CD14-positive monocyte (primary cell): ENCODE results near the gene LPO. TPM values are rescaled to one million over a fixed set of nuclear protein-coding genes. Genes with fewer than 3 reads are reported as not detected.

Experiments used
- DNase-seq, 3 donors: peaks; one replicate each; pipeline ENCODE4 v3.0.0-alpha.2; 2011 to 2022
- H2AFZ ChIP-seq: 2 replicates; pipeline ENCODE4 v1.6.0; 2012; ENCODE audit warnings: mild to moderate bottlenecking, low read depth, low read length, inconsistent platforms; ENCODE audit not compliant: insufficient read depth, poor library complexity, severe bottlenecking
- H3K27ac ChIP-seq, 2 donors: 1 replicate in 1 of 2; 2 replicates in 1 of 2; pipeline ENCODE4 v1.5.1; 2012 to 2013; ENCODE audit warnings: low read length in 2 of 2, control low read depth in 1 of 2, inconsistent platforms in 1 of 2, low read depth in 1 of 2, mild to moderate bottlenecking in 1 of 2
- H3K27me3 ChIP-seq, 2 donors: one replicate each; pipeline versions ENCODE4 v1.6.0 to v1.6.1; 2011 to 2013; ENCODE audit warnings: low read length in 2 of 2; ENCODE audit not compliant: control insufficient read depth in 2 of 2, insufficient read depth in 2 of 2
- H3K36me3 ChIP-seq, 2 donors: replicated peaks in 1 of 2; 1 replicate in 1 of 2; 2 replicates in 1 of 2; pipeline versions ENCODE4 v1.5.1 to v1.6.1; 2012 to 2013; ENCODE audit warnings: low read length in 2 of 2, control low read depth in 1 of 2, inconsistent platforms in 1 of 2, mild to moderate bottlenecking in 1 of 2; ENCODE audit not compliant: insufficient read depth in 2 of 2, control insufficient read depth in 1 of 2
- H3K4me1 ChIP-seq, 2 donors: 1 replicate in 1 of 2; 2 replicates in 1 of 2; pipeline versions ENCODE4 v1.5.1 to v1.6.1; 2012 to 2013; ENCODE audit warnings: low read length in 2 of 2, control low read depth in 1 of 2, inconsistent platforms in 1 of 2, mild to moderate bottlenecking in 1 of 2, moderate library complexity in 1 of 2; ENCODE audit not compliant: insufficient read depth in 2 of 2, control insufficient read depth in 1 of 2
- H3K4me2 ChIP-seq: replicated peaks from 2 replicates; pipeline ENCODE3; 2012; ENCODE audit warnings: low read length, moderate library complexity, mild to moderate bottlenecking; ENCODE audit not compliant: poor library complexity, severe bottlenecking; ENCODE audit errors: extremely low read depth
- H3K4me3 ChIP-seq, 3 experiments: fragments of 200-600 bp in 1 of 3; sonication (generic) in 1 of 3; replicated peaks in 1 of 3; 1 replicate in 2 of 3; 2 replicates in 1 of 3; pipeline ENCODE4 v1.5.1; 2011 to 2013; ENCODE audit warnings: low read length in 3 of 3, mild to moderate bottlenecking in 3 of 3, control low read depth in 2 of 3, low read depth in 2 of 3, inconsistent platforms in 1 of 3, moderate library complexity in 1 of 3
- H3K79me2 ChIP-seq: 2 replicates; pipeline ENCODE4 v1.6.0; 2012; ENCODE audit warnings: mild to moderate bottlenecking, control low read depth, inconsistent platforms, low read length, moderate library complexity; ENCODE audit not compliant: insufficient read depth
- H3K9ac ChIP-seq: 2 replicates; pipeline ENCODE4 v1.6.0; 2017; ENCODE audit warnings: low read length, mild to moderate bottlenecking; ENCODE audit not compliant: insufficient read depth, poor library complexity, severe bottlenecking
- H3K9me3 ChIP-seq, 2 donors: replicated peaks in 1 of 2; 1 replicate in 1 of 2; 2 replicates in 1 of 2; pipeline versions ENCODE4 v1.5.1 to v1.6.1; 2012 to 2013; ENCODE audit warnings: low read length in 2 of 2, control low read depth in 1 of 2; ENCODE audit not compliant: control insufficient read depth in 1 of 2, insufficient read depth in 1 of 2
- H4K20me1 ChIP-seq: 2 replicates; pipeline ENCODE4 v1.6.0; 2012; ENCODE audit warnings: mild to moderate bottlenecking, low read length, control low read depth, moderate library complexity; ENCODE audit not compliant: insufficient read depth
- H3K27ac Mint-ChIP-seq, 7 donors: one replicate each; pipeline ENCODE4 v1.8.0; 2020; ENCODE audit warnings: mild to moderate bottlenecking in 7 of 7, mixed read lengths in 7 of 7, moderate library complexity in 6 of 7, inconsistent platforms in 2 of 7
- H3K27me3 Mint-ChIP-seq, 3 donors: one replicate each; pipeline ENCODE4 v1.8.0; 2021 to 2022; ENCODE audit warnings: low read depth in 3 of 3, mild to moderate bottlenecking in 3 of 3, mixed read lengths in 3 of 3, moderate library complexity in 3 of 3, inconsistent platforms in 1 of 3
- H3K36me3 Mint-ChIP-seq, 2 donors: one replicate each; pipeline ENCODE4 v1.8.0; 2020; ENCODE audit warnings: mixed read lengths in 2 of 2, inconsistent platforms in 1 of 2, mild to moderate bottlenecking in 1 of 2
- H3K4me1 Mint-ChIP-seq: one replicate; pipeline ENCODE4 v1.8.0; 2020; ENCODE audit warnings: mild to moderate bottlenecking, mixed read lengths
- H3K4me3 Mint-ChIP-seq, 2 donors: one replicate each; pipeline ENCODE4 v1.8.0; 2020; ENCODE audit warnings: mild to moderate bottlenecking in 2 of 2, mixed read lengths in 2 of 2, moderate library complexity in 1 of 2
- H3K9me3 Mint-ChIP-seq, 7 donors: one replicate each; pipeline ENCODE4 v1.8.0; 2020 to 2022; ENCODE audit warnings: mixed read lengths in 7 of 7, mild to moderate bottlenecking in 6 of 7, moderate library complexity in 6 of 7, inconsistent platforms in 2 of 7
- WGBS: methylation state at CpG from one replicate; pipeline ENCODE4 v1.1.5; 2013; ENCODE audit warnings: missing lambda C conversion rate; ENCODE audit not compliant: insufficient coverage; 5-methylcytosine and 5-hydroxymethylcytosine counted together
- intact Hi-C, 2 donors: fragments of 100-400 bp; cut with micrococcal nuclease; formaldehyde crosslinking; loops; one replicate each; pipeline versions ENCODE4 v1.15.0 to v1.15.1; 2023
- polyA plus RNA-seq, 3 donors: library from polyadenylated mRNA; depleted of rRNA in 1 of 3; unstranded in 2 of 3; stranded (reverse) in 1 of 3; fragments of 300-500 nt in 2 of 3; fragments of >200 nt in 1 of 3; fragmentation: Illumina TruSeq in 2 of 3; gene quantifications; 1 replicate in 2 of 3; 2 replicates in 1 of 3; pipeline ENCODE4 v1.2.3, GENCODE V29; 2012 to 2021
- TF ChIP-seq, protein P1 (sequence below): fragments of 200-600 bp; IDR thresholded peaks from one replicate; pipeline ENCODE4 v1.8.0; 2022; ENCODE audit warnings: antibody characterized with exemption, mild to moderate bottlenecking

LPO gene
- polyA plus RNA-seq, 3 donors: 0.04 to 0.43 TPM; not detected in 1

DNA sequence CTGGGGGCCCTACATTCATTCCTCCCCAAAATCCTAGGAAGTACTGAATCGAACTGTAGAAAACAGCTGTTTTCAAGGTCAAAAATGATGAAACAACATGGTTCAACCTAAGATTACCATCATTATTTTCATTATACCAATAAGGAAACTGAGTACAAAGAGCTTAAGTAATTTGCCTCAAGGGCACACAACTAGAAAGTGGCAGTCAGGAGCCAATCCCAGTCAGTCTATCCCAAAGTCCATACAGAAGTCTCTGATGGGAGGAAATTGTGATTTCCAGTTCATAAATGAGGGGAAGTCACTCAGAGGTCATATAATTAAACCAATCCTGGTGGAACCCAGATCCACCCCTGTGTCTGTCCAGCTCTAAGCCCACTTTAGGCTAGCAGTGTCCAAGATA is 8.4 kb downstream of the LPO start:
- intact Hi-C loops: no loop called here
- DNase-seq: no peak
- H3K4me1 Mint-ChIP-seq: peaks cover 16% of the 10 kb centered on the region
- Histone ChIP-seq H3K9me3 (no peaks in the 10 kb centered on the region), H3K27ac (no peak overlapping the region), H3K36me3 (no peaks in the 10 kb centered on the region), H4K20me1 (no peaks in the 10 kb centered on the region), H2AFZ (no peak overlapping the region), H3K4me3 (no peak overlapping the region), H3K4me2 (no peak overlapping the region), H3K9ac (no peak overlapping the region), H3K4me1 (peaks cover 19 to 26% of the 10 kb centered on the region in 2 donors), H3K27me3 (peaks cover 13 to 49% of the 10 kb centered on the region in 2 donors), H3K79me2 (no peaks in the 10 kb centered on the region)
- H3K27ac Mint-ChIP-seq: no peak overlapping the region
- H3K9me3 Mint-ChIP-seq: peaks cover 0 to 3% (median 0%) of the 10 kb centered on the region in 7 donors
- TF ChIP-seq, protein P1, sequence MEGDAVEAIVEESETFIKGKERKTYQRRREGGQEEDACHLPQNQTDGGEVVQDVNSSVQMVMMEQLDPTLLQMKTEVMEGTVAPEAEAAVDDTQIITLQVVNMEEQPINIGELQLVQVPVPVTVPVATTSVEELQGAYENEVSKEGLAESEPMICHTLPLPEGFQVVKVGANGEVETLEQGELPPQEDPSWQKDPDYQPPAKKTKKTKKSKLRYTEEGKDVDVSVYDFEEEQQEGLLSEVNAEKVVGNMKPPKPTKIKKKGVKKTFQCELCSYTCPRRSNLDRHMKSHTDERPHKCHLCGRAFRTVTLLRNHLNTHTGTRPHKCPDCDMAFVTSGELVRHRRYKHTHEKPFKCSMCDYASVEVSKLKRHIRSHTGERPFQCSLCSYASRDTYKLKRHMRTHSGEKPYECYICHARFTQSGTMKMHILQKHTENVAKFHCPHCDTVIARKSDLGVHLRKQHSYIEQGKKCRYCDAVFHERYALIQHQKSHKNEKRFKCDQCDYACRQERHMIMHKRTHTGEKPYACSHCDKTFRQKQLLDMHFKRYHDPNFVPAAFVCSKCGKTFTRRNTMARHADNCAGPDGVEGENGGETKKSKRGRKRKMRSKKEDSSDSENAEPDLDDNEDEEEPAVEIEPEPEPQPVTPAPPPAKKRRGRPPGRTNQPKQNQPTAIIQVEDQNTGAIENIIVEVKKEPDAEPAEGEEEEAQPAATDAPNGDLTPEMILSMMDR: no peak
- peaks cover 0 to 2% of the 10 kb centered on the region in 2 donors for H3K36me3 Mint-ChIP-seq
- H3K27me3 Mint-ChIP-seq: peaks cover 54 to 80% (median 67%) of the 10 kb centered on the region in 3 donors
- no peak overlapping the region for H3K4me3 Mint-ChIP-seq
- WGBS: 83% methylated on average over 1 of the region's 1 CpG

DNA sequence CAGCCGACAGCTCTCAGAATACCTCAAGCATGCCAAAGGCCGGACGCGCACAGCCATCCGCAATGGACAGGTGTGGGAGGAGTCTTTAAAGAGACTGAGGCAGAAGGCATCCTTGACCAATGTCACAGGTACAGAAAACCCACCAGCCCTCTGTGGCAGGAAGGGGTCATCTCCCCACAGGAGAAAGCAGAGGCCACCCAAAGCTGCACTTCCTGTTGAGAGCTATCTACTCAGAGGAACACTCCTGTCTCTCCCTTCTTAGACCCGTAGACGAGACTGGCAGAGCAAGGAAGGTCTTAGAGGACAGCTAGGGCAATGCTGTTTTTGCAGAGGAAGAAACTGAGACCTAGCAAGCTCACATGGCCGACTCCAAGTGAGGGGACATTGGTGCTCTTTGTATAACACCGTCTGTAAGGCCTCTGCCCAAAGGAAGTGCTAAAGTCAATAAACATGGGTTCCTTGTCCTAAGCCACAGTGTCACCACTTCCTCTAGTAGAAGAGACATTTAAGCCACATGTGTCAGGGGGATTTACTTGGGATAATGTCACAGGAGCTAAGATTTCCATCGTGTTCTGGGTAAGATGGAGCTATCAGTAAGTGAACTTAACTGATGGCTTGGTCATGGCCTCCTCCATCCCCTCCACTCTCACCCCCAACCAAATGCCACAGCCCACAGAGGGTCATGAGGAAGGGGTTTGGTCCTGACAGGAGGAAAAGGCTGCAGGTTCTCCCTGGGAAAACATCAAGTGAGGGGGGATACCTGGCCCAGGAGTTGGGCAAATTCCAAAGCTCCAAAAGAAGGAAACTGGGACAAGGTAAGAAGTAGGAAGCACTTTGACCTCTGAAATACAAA is 9.4 kb downstream of the LPO start:
- Histone ChIP-seq H3K27me3 (peaks cover 11 to 43% of the 10 kb centered on the region in 2 donors), H3K27ac (no peak overlapping the region), H4K20me1 (no peaks in the 10 kb centered on the region), H3K36me3 (no peaks in the 10 kb centered on the region), H3K9ac (no peak overlapping the region), H3K4me3 (no peak overlapping the region), H3K4me1 (peaks cover 19 to 26% of the 10 kb centered on the region in 2 donors), H2AFZ (peak overlapping the region; percentile 69), H3K79me2 (no peaks in the 10 kb centered on the region), H3K9me3 (no peaks in the 10 kb centered on the region), H3K4me2 (no peak overlapping the region)
- peaks cover 16% of the 10 kb centered on the region for H3K4me1 Mint-ChIP-seq
- peak overlapping the region in 1 of 2 donors; percentile 74 for H3K4me3 Mint-ChIP-seq
- intact Hi-C loops: no loop called here
- 20% methylated on average over 1 of the region's 10 CpGs for WGBS
- TF ChIP-seq, protein P1: no peak
- peaks cover 0 to 3% (median 0%) of the 10 kb centered on the region in 7 donors for H3K9me3 Mint-ChIP-seq
- H3K27ac Mint-ChIP-seq: peak overlapping the region in 2 of 7 donors; percentile 26 to 66
- DNase-seq: peak in 2 of 3 donors; percentile 13 to 24
- H3K36me3 Mint-ChIP-seq: peaks cover 0 to 2% of the 10 kb centered on the region in 2 donors
- H3K27me3 Mint-ChIP-seq: peaks cover 51 to 80% (median 59%) of the 10 kb centered on the region in 3 donors
